ENCODE results near the gene GFOD1.

GRCh38 chr6:13405961-13406477 is 81.4 kb downstream of the GFOD1 start:
- TF ChIP-seq HDAC2 (IDR thresholded peaks at IDR 0.05), result no peak
- no peak for TF ChIP-seq POLR2A (IDR thresholded peaks at IDR 0.05; ENCODE audit: low read length)
- TF ChIP-seq, protein P1, sequence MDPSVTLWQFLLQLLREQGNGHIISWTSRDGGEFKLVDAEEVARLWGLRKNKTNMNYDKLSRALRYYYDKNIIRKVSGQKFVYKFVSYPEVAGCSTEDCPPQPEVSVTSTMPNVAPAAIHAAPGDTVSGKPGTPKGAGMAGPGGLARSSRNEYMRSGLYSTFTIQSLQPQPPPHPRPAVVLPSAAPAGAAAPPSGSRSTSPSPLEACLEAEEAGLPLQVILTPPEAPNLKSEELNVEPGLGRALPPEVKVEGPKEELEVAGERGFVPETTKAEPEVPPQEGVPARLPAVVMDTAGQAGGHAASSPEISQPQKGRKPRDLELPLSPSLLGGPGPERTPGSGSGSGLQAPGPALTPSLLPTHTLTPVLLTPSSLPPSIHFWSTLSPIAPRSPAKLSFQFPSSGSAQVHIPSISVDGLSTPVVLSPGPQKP (IDR thresholded peaks at IDR 0.05; ENCODE audit: low read depth, low read length), result no peak
- no peak for TF ChIP-seq CTCF (IDR thresholded peaks at IDR 0.05)
- TF ChIP-seq, protein P2, sequence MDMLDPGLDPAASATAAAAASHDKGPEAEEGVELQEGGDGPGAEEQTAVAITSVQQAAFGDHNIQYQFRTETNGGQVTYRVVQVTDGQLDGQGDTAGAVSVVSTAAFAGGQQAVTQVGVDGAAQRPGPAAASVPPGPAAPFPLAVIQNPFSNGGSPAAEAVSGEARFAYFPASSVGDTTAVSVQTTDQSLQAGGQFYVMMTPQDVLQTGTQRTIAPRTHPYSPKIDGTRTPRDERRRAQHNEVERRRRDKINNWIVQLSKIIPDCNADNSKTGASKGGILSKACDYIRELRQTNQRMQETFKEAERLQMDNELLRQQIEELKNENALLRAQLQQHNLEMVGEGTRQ (IDR thresholded peaks at IDR 0.05), result no peak
- no peak for TF ChIP-seq SMC3 (IDR thresholded peaks at IDR 0.05)

Measured in A549 (cell line).